Activated naive CD4-positive, alpha-beta T cell treated with anti-CD3 and anti-CD28 coated beads for 36 hours (primary cell): ENCODE data around the gene KCNA1. TPM values are rescaled to one million over a fixed set of nuclear protein-coding genes. Genes with fewer than 3 reads are reported as not detected.

ENCODE experiments used
- CTCF ChIA-PET: fragments of 350-600 bp; sonication (Branson Sonifier 250); formaldehyde crosslinking; loops from one replicate; lab custom pipeline; 2021; ENCODE audit warnings: antibody characterized with exemption; lab: Charles Lee
- DNase-seq: peaks from one replicate; pipeline ENCODE4 v3.0.0-alpha.2; 2020
- H3K27ac Mint-ChIP-seq: one replicate; pipeline ENCODE4 v1.8.0; 2021; ENCODE audit warnings: mild to moderate bottlenecking, mixed read lengths
- H3K27me3 Mint-ChIP-seq: one replicate; pipeline ENCODE4 v1.8.0; 2021; ENCODE audit warnings: low read depth, mixed read lengths
- H3K36me3 Mint-ChIP-seq: one replicate; pipeline ENCODE4 v1.8.0; 2021; ENCODE audit warnings: low read depth, mixed read lengths
- H3K4me1 Mint-ChIP-seq: one replicate; pipeline ENCODE4 v1.8.0; 2021; ENCODE audit warnings: low read depth, mixed read lengths
- H3K4me3 Mint-ChIP-seq: one replicate; pipeline ENCODE4 v1.8.0; 2021; ENCODE audit warnings: mild to moderate bottlenecking, moderate library complexity, mixed read lengths
- H3K9me3 Mint-ChIP-seq: one replicate; pipeline ENCODE4 v1.8.0; 2021; ENCODE audit warnings: mixed read lengths
- intact Hi-C: fragments of 100-400 bp; cut with micrococcal nuclease; formaldehyde crosslinking; loops from one replicate; pipeline ENCODE4 v1.15.1; 2023
- total RNA-seq, 2 experiments: library from RNA; stranded (reverse); gene quantifications; one replicate each; pipeline ENCODE4 v1.2.3, GENCODE V29; 2021

KCNA1 gene
- total RNA-seq, 2 experiments from 2014 or later = 0.05 TPM; not detected in 1

- CTCF ChIA-PET = interaction anchor here (1.4 kb wide), 1 partner anchor 14 kb away, joined by 3 read pairs; no protein-coding TSS in a partner anchor
- H3K4me3 Mint-ChIP-seq = no peak overlapping the region
- DNase-seq = no peak
- H3K36me3 Mint-ChIP-seq = no peaks in the 10 kb centered on the region
- H3K9me3 Mint-ChIP-seq = peaks cover 2% of the 10 kb centered on the region
- peaks cover 7% of the 10 kb centered on the region for H3K4me1 Mint-ChIP-seq
- peaks cover 40% of the 10 kb centered on the region for H3K27me3 Mint-ChIP-seq
- intact Hi-C loops = loop anchor here (5.0 kb wide), 1 partner anchor 57 kb away; no protein-coding TSS in a partner anchor
- no peak overlapping the region for H3K27ac Mint-ChIP-seq
Observed at GRCh38 chr12:4914720-4915119, 5.0 kb downstream of the KCNA1 start.

GRCh38 chr12:4915752-4916151 is 6.0 kb downstream of the KCNA1 start:
- intact Hi-C loops = no loop called here
- Mint-ChIP-seq H3K9me3 (peaks cover 2% of the 10 kb centered on the region), H3K27ac (no peak overlapping the region), H3K27me3 (peaks cover 35% of the 10 kb centered on the region), H3K4me1 (peaks cover 4% of the 10 kb centered on the region), H3K36me3 (no peaks in the 10 kb centered on the region), H3K4me3 (no peak overlapping the region)
- no peak for DNase-seq
- CTCF ChIA-PET = no interaction called here

- H3K27ac Mint-ChIP-seq = no peak overlapping the region
- H3K4me3 Mint-ChIP-seq = no peak overlapping the region
- CTCF ChIA-PET = no interaction called here
- H3K36me3 Mint-ChIP-seq = no peaks in the 10 kb centered on the region
- peaks cover 27% of the 10 kb centered on the region for H3K27me3 Mint-ChIP-seq
- H3K4me1 Mint-ChIP-seq = no peaks in the 10 kb centered on the region
- no peaks in the 10 kb centered on the region for H3K9me3 Mint-ChIP-seq
- intact Hi-C loops = no loop called here
- no peak for DNase-seq
Observed at GRCh38 chr12:4918950-4919660, 9.4 kb downstream of the KCNA1 start.

GRCh38 chr12:4932576-4932975 is 22.9 kb downstream of the KCNA1 start:
- no peaks in the 10 kb centered on the region for H3K36me3 Mint-ChIP-seq
- H3K4me3 Mint-ChIP-seq = no peak overlapping the region
- H3K4me1 Mint-ChIP-seq = peaks cover 4% of the 10 kb centered on the region
- DNase-seq = no peak
- peaks cover 33% of the 10 kb centered on the region for H3K27me3 Mint-ChIP-seq
- H3K9me3 Mint-ChIP-seq = no peaks in the 10 kb centered on the region
- intact Hi-C loops = no loop called here
- H3K27ac Mint-ChIP-seq = no peak overlapping the region
- CTCF ChIA-PET = interaction anchor here (0.8 kb wide), 1 partner anchor 23 kb away, joined by 3 read pairs; no protein-coding TSS in a partner anchor

- intact Hi-C loops = no loop called here
- Mint-ChIP-seq H3K36me3 (no peaks in the 10 kb centered on the region), H3K4me3 (no peak overlapping the region), H3K9me3 (no peaks in the 10 kb centered on the region), H3K27ac (no peak overlapping the region), H3K27me3 (peaks cover 33% of the 10 kb centered on the region), H3K4me1 (peaks cover 4% of the 10 kb centered on the region)
- CTCF ChIA-PET = interaction anchor here (1.7 kb wide), 1 partner anchor 78 kb away, joined by 6 read pairs; no protein-coding TSS in a partner anchor
- no peak for DNase-seq
Observed at GRCh38 chr12:4933411-4933810, 23.7 kb downstream of the KCNA1 start.

- Mint-ChIP-seq H3K36me3 (no peaks in the 10 kb centered on the region), H3K27me3 (peaks cover 31% of the 10 kb centered on the region), H3K9me3 (no peaks in the 10 kb centered on the region), H3K27ac (no peak overlapping the region), H3K4me1 (peaks cover 4% of the 10 kb centered on the region), H3K4me3 (no peak overlapping the region)
- intact Hi-C loops = no loop called here
- peak; percentile 23 for DNase-seq
- CTCF ChIA-PET = interaction anchor here (1.0 to 1.7 kb wide), 3 partner anchors 76 to 81 kb away, joined by 3 to 6 read pairs (median 3); no protein-coding TSS in a partner anchor
Observed at GRCh38 chr12:4934407-4935035, 24.8 kb downstream of the KCNA1 start.

GRCh38 chr12:4938900-4939299 is 29.2 kb downstream of the KCNA1 start:
- no peaks in the 10 kb centered on the region for H3K9me3 Mint-ChIP-seq
- intact Hi-C loops = no loop called here
- H3K27ac Mint-ChIP-seq = no peak overlapping the region
- peaks cover 12% of the 10 kb centered on the region for H3K27me3 Mint-ChIP-seq
- H3K4me1 Mint-ChIP-seq = peaks cover 4% of the 10 kb centered on the region
- DNase-seq = no peak
- no peak overlapping the region for H3K4me3 Mint-ChIP-seq
- no peaks in the 10 kb centered on the region for H3K36me3 Mint-ChIP-seq
- CTCF ChIA-PET = interaction anchor here (0.6 kb wide), 1 partner anchor 36 kb away, joined by 4 read pairs; no protein-coding TSS in a partner anchor

GRCh38 chr12:4939418-4940023 is 29.8 kb downstream of the KCNA1 start:
- no peak overlapping the region for H3K27ac Mint-ChIP-seq
- H3K27me3 Mint-ChIP-seq = peaks cover 9% of the 10 kb centered on the region
- intact Hi-C loops = no loop called here
- no peak overlapping the region for H3K4me3 Mint-ChIP-seq
- H3K4me1 Mint-ChIP-seq = peaks cover under 1% of the 10 kb centered on the region
- H3K36me3 Mint-ChIP-seq = no peaks in the 10 kb centered on the region
- no peaks in the 10 kb centered on the region for H3K9me3 Mint-ChIP-seq
- no peak for DNase-seq
- CTCF ChIA-PET = interaction anchor here (1.3 kb wide), 1 partner anchor 82 kb away, joined by 3 read pairs; no protein-coding TSS in a partner anchor

GRCh38 chr12:4943067-4943937 is 33.6 kb downstream of the KCNA1 start:
- Mint-ChIP-seq H3K4me1 (no peaks in the 10 kb centered on the region), H3K9me3 (no peaks in the 10 kb centered on the region), H3K27ac (no peak overlapping the region), H3K27me3 (no peaks in the 10 kb centered on the region), H3K4me3 (no peak overlapping the region), H3K36me3 (no peaks in the 10 kb centered on the region)
- intact Hi-C loops = no loop called here
- CTCF ChIA-PET = no interaction called here
- no peak for DNase-seq

- no peak overlapping the region for H3K27ac Mint-ChIP-seq
- H3K36me3 Mint-ChIP-seq = no peaks in the 10 kb centered on the region
- H3K4me1 Mint-ChIP-seq = no peaks in the 10 kb centered on the region
- CTCF ChIA-PET = no interaction called here
- H3K27me3 Mint-ChIP-seq = no peaks in the 10 kb centered on the region
- intact Hi-C loops = no loop called here
- H3K4me3 Mint-ChIP-seq = no peak overlapping the region
- no peak for DNase-seq
- no peaks in the 10 kb centered on the region for H3K9me3 Mint-ChIP-seq
Observed at GRCh38 chr12:4943938-4944284, 34.2 kb downstream of the KCNA1 start.

- Mint-ChIP-seq H3K36me3 (no peaks in the 10 kb centered on the region), H3K27ac (no peak overlapping the region)
Observed at GRCh38 chr12:4947253-4947652, 37.5 kb downstream of the KCNA1 start.

GRCh38 chr12:4951083-4951482 is 41.4 kb downstream of the KCNA1 start:
- Mint-ChIP-seq H3K27ac (no peak overlapping the region), H3K4me1 (no peaks in the 10 kb centered on the region), H3K27me3 (peaks cover 19% of the 10 kb centered on the region), H3K4me3 (no peak overlapping the region), H3K36me3 (no peaks in the 10 kb centered on the region), H3K9me3 (no peaks in the 10 kb centered on the region)
- CTCF ChIA-PET = interaction anchor here (0.6 to 1.5 kb wide), 4 partner anchors 49 to 1245 kb away, joined by 3 to 7 read pairs (median 4); no protein-coding TSS in a partner anchor
- DNase-seq = no peak
- intact Hi-C loops = no loop called here

More at GRCh38 chr12:4947253-4947652, 37.5 kb downstream of the KCNA1 start:
- no peak overlapping the region for H3K4me3 Mint-ChIP-seq
- H3K4me1 Mint-ChIP-seq = no peaks in the 10 kb centered on the region
- peaks cover 2% of the 10 kb centered on the region for H3K27me3 Mint-ChIP-seq
- CTCF ChIA-PET = no interaction called here
- no peaks in the 10 kb centered on the region for H3K9me3 Mint-ChIP-seq
- intact Hi-C loops = no loop called here
- DNase-seq = no peak
